ENCODE measurements around the gene SH3RF3. TPM values are rescaled to one million over a fixed set of nuclear protein-coding genes. Genes with fewer than 3 reads are reported as not detected.

The SH3RF3 gene
- total and polyA plus RNA-seq, 2 of the 13 experiments (the other 11 are each of a cell fraction or from before 2014, with no cell fraction given), result 0.04 TPM; not detected in 1

- TF ChIP-seq THAP9 (CRISPR knock-in tag; IDR thresholded peaks at IDR 0.05; ENCODE audit: borderline replicate concordance), result no peak
- TF ChIP-seq CEBPB (IDR thresholded peaks at IDR 0.05; ENCODE audit: borderline replicate concordance, low read depth, low read length), result no peak
- no peak for TF ChIP-seq BCL3 (CRISPR knock-in tag; IDR thresholded peaks at IDR 0.05)
- TF ChIP-seq ZNF747 (CRISPR knock-in tag; IDR thresholded peaks at IDR 0.05; ENCODE audit: borderline replicate concordance), result no peak
- TF ChIP-seq ZNF552 (CRISPR knock-in tag; IDR thresholded peaks at IDR 0.05; ENCODE audit: borderline replicate concordance), result no peak
- no peak for TF ChIP-seq TAF15 (IDR thresholded peaks at IDR 0.05; ENCODE audit: low read depth, low read length, poor library complexity, severe bottlenecking)
- no peak for TF ChIP-seq SYNCRIP (IDR thresholded peaks at IDR 0.05; ENCODE audit: insufficient read depth, low read depth, low read length)
- no peak for TF ChIP-seq GABPA (IDR thresholded peaks at IDR 0.05; ENCODE audit: low read depth, low read length)
- no peak for TF ChIP-seq GABPA (CRISPR knock-in tag; IDR thresholded peaks at IDR 0.05; ENCODE audit: low read depth)
- TF ChIP-seq NR3C1 (CRISPR knock-in tag; IDR thresholded peaks at IDR 0.05), result no peak
- 0 out of 4 replicates have a peak, but pooled peaks of 1 of the 2 experiments have one; percentile 8 for TF ChIP-seq EP300 (IDR thresholded peaks at IDR 0.05; ENCODE audit: low read depth in 2 of 2, low read length in 2 of 2)
- TF ChIP-seq EP300 (CRISPR knock-in tag; IDR thresholded peaks at IDR 0.05; ENCODE audit: borderline replicate concordance), result no peak
- no peak for TF ChIP-seq ZC3H13 (CRISPR knock-in tag; IDR thresholded peaks at IDR 0.05)
- peak; percentile 78 for TF ChIP-seq TEAD3 (CRISPR knock-in tag; optimal IDR thresholded peaks at IDR 0.05; ENCODE audit: borderline replicate concordance)
- TF ChIP-seq ZNF746 (CRISPR knock-in tag; IDR thresholded peaks at IDR 0.05), result no peak
- no peak for TF ChIP-seq MLLT10 (CRISPR knock-in tag; IDR thresholded peaks at IDR 0.05)
- peak; percentile 45; the same call in 1 of the 2 replicates for TF ChIP-seq NFKBIZ (CRISPR knock-in tag; IDR thresholded peaks at IDR 0.05)
- no peak for TF ChIP-seq ZBTB3 (CRISPR knock-in tag; IDR thresholded peaks at IDR 0.05; ENCODE audit: borderline replicate concordance, low read depth)
- no peak for TF ChIP-seq MAZ (IDR thresholded peaks at IDR 0.05; ENCODE audit: borderline replicate concordance, low read depth, low read length)
- TF ChIP-seq MAZ (CRISPR knock-in tag; IDR thresholded peaks at IDR 0.05; ENCODE audit: low read depth), result 0 out of 2 replicates have a peak, but pooled peaks have one; percentile 4
- TF ChIP-seq HIC2 (CRISPR knock-in tag; IDR thresholded peaks at IDR 0.05; ENCODE audit: low read depth), result no peak
- no peak for TF ChIP-seq JUN (CRISPR knock-in tag; IDR thresholded peaks at IDR 0.05)
- TF ChIP-seq PRMT3 (CRISPR knock-in tag; IDR thresholded peaks at IDR 0.05; ENCODE audit: borderline replicate concordance, low read depth), result no peak
- 0 out of 2 replicates have a peak, but pooled peaks have one; percentile 63 for TF ChIP-seq ERF (CRISPR knock-in tag; IDR thresholded peaks at IDR 0.05)
These were observed 417.1 kb downstream of the SH3RF3 start (continued) for GRCh38 chr2:109545828-109546713.
